Neutrophil (primary cell): ENCODE results near the gene EEIG1.

ENCODE experiments used
- H3K27ac ChIP-seq: fragments of 200-600 bp; sonication (generic); 2 replicates; pipeline ENCODE4 v1.5.1; 2016; ENCODE audit warnings: mild to moderate bottlenecking, moderate library complexity
- H3K27me3 ChIP-seq: fragments of 200-600 bp; sonication (generic); 2 replicates; pipeline ENCODE4 v1.6.0; 2016; ENCODE audit warnings: mild to moderate bottlenecking
- H3K36me3 ChIP-seq: fragments of 200-600 bp; sonication (generic); 2 replicates; pipeline ENCODE4 v1.5.1; 2017
- H3K4me1 ChIP-seq, 2 experiments: fragments of 200-600 bp in 1 of 2; sonication (generic) in 1 of 2; 1 replicate in 1 of 2; 2 replicates in 1 of 2; pipeline versions ENCODE4 v1.5.1 to v1.6.1; 2013 to 2016; ENCODE audit warnings: low read depth in 1 of 2, low read length in 1 of 2, mild to moderate bottlenecking in 1 of 2, moderate library complexity in 1 of 2; ENCODE audit not compliant: control insufficient read depth in 1 of 2, insufficient read depth in 1 of 2
- H3K4me3 ChIP-seq, 2 experiments: fragments of 200-600 bp in 1 of 2; sonication (generic) in 1 of 2; 1 replicate in 1 of 2; 2 replicates in 1 of 2; pipeline ENCODE4 v1.5.1; 2013 to 2016; ENCODE audit warnings: low read depth in 1 of 2, low read length in 1 of 2, mild to moderate bottlenecking in 1 of 2, moderate library complexity in 1 of 2
- H3K9me3 ChIP-seq: fragments of 200-600 bp; sonication (generic); 2 replicates; pipeline ENCODE4 v1.5.1; 2016
- CTCF ChIP-seq: fragments of 200-600 bp; sonication (generic); IDR thresholded peaks from 2 replicates; pipeline ENCODE4 v1.5.1; 2016; ENCODE audit warnings: antibody characterized with exemption

Gene EEIG1

GRCh38 chr9:127954831-127955293, 25.9 kb downstream of the EEIG1 start:
- Histone ChIP-seq H3K4me1 (no peaks in the 10 kb centered on the region), H3K27ac (no peak overlapping the region), H3K36me3 (no peaks in the 10 kb centered on the region), H3K4me3 (no peak overlapping the region), H3K9me3 (no peaks in the 10 kb centered on the region), H3K27me3 (no peaks in the 10 kb centered on the region)
- TF ChIP-seq CTCF: no peak

- H3K36me3 ChIP-seq: no peaks in the 10 kb centered on the region
These were observed 26.9 kb downstream of the EEIG1 start for GRCh38 chr9:127953768-127954505.

GRCh38 chr9:127953154-127953553, 27.6 kb downstream of the EEIG1 start:
- H3K9me3 ChIP-seq: no peaks in the 10 kb centered on the region
- TF ChIP-seq CTCF: no peak
- H3K4me1 ChIP-seq: no peaks in the 10 kb centered on the region
- no peaks in the 10 kb centered on the region for H3K36me3 ChIP-seq
- H3K4me3 ChIP-seq: no peak overlapping the region
- H3K27me3 ChIP-seq: no peaks in the 10 kb centered on the region
- H3K27ac ChIP-seq: no peak overlapping the region

More at GRCh38 chr9:127953768-127954505, 26.9 kb downstream of the EEIG1 start:
- H3K27me3 ChIP-seq: no peaks in the 10 kb centered on the region
- no peaks in the 10 kb centered on the region for H3K9me3 ChIP-seq
- H3K4me3 ChIP-seq: no peak overlapping the region
- no peak overlapping the region for H3K27ac ChIP-seq
- H3K4me1 ChIP-seq: no peaks in the 10 kb centered on the region
- TF ChIP-seq CTCF: no peak

- Histone ChIP-seq H3K36me3 (no peaks in the 10 kb centered on the region), H3K9me3 (no peaks in the 10 kb centered on the region), H3K4me1 (no peaks in the 10 kb centered on the region), H3K27ac (no peak overlapping the region), H3K4me3 (no peak overlapping the region), H3K27me3 (no peaks in the 10 kb centered on the region)
- TF ChIP-seq CTCF: no peak
These were observed 30.1 kb downstream of the EEIG1 start for GRCh38 chr9:127950513-127951289.

- no peaks in the 10 kb centered on the region for H3K9me3 ChIP-seq
- no peak for TF ChIP-seq CTCF
- H3K4me3 ChIP-seq: no peak overlapping the region
- H3K27ac ChIP-seq: no peak overlapping the region
- H3K36me3 ChIP-seq: no peaks in the 10 kb centered on the region
- no peaks in the 10 kb centered on the region for H3K4me1 ChIP-seq
- no peaks in the 10 kb centered on the region for H3K27me3 ChIP-seq
These were observed 30.8 kb downstream of the EEIG1 start for GRCh38 chr9:127949827-127950512.
